GM21619 (cell line): Measurements from ENCODE around the gene DNAJC1.
"Not testable (repeated sequence)": the region's sequence is repeated elsewhere in the genome, so short reads cannot be mapped to it uniquely, and the experiment has no call there.

ENCODE experiments used
- ATAC-seq: cut with Tn5 transposase; IDR thresholded peaks from one replicate; pipeline ENCODE4 v1.9.1; 2021; ENCODE audit not compliant: unreplicated experiment

DNAJC1 gene

DNA sequence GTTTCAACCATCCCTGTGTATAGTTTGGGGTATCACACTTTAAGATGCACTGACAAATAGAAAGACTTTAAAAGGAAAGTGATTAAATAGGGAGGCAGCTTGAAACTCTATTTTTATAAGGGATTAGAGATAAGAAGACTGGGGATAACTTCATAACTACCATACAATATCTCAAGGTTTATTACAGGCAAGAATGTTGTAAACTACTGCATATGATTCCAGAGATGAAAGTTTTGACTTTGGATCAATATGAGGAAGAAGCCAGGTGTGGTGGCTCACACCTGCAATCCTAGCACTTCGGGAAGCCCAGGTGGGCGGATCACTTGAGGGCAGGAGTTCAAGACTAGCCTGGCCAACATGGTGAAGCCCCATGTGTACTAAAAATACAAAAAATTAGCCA is 96.1 kb downstream of the DNAJC1 start:
- ATAC-seq: no peak

DNA sequence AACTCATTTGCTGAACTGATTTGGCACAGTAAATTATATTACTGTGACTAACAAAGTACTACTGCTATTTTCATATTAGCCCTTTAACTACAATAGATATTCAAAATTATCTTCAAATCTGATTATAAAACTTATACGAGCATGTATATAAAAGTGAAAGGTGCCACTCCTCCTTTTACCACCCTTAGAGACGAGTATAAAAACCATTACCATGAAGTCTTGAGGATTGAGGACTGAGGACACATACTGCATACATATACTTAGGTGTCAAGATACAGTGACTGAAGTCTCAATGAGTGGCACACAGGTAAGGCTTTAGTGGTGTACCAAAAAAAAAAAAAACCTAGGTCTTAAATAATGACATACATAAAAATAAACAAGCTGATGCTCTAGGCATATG is 98.6 kb downstream of the DNAJC1 start:
- ATAC-seq: no peak

DNA sequence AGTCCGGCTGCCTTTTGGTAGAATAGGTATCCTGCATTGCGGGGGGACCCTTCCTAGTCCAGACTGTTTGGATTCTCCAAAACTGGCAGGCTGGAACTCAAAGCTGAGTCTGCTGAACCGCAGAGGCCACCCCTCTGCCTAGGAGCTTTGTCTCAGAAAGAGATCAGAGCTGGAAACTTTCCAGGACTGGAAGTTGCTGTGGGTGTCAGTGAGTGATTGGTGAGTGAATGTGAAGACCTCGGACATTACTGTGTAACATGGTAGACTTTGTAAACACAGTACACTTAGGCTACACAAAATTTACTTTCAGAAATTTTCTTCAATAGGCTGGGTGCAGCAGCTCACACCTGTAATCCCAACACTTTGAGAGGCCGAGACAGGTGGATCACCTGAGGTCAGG is 103.8 kb downstream of the DNAJC1 start:
- ATAC-seq: no peak

DNA sequence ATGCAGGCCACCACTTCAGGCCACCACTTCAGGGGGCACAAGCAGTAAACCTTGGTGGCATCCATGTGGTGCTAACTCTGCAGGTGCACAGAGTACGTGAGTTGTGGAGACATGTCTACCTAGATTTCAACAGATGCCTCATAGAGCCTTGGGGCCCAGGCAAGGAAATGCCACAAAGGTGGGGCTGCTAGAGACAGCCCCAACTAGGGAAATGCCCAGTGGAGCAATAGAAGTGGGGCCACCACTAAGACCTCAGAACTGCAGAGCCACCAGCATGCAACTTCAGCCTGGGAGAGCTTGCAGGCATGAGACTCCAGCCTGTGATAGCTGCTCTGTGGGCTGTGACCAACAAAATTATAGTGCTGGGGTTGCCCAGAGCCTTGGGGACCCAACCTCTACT is 107.6 kb downstream of the DNAJC1 start:
- no peak for ATAC-seq

DNA sequence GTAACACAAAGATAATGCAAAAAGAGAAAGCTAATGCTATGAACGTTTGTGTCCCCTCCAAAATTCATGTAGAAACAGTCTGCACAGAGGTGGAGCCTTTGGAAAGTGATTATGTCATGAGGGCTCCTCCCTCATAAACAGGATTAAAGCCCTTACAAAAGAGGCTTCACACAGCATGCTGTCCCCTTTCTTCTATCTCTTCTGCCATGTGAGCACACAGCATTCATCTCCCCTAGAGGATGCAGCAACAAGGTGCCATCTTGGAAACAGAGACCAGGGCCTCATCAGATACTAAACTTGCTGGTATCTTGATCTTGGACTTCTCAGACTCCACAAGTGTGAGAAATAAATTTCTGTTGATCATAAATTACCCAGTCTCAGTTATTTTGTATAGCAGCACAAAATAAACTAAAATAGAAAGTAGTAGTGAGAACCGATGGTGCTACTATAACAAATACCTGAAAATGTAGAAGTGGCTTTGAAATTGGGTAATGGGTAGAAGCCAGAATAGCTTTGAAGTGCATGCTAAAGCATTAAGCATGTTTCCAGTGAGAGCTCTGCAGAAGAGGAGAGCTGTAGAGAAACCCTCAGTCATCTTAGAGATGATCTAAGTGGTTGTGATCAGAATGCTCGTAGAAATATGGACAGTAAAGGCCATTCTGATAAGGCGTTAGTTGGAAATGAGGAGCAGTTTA is 108.7 kb downstream of the DNAJC1 start:
- ATAC-seq: no peak

DNA sequence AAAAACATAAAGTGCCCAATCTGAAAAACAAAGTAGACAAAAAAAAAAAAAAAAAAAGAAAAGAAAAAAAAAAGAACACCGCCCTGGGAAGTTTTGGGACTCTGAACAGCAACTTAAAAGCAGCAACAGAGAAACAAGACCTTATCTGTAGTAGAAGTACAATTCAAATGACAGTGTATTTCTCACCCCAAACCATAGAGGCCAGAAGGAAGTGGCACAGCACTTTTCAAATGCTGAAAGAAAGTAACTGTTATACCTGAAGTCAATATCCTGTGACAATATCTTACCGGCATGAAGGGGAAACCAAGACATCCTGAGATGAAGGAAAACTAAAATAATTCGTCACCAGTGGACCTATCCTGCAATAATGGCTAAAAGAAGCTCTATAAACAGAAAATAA is 112.1 kb downstream of the DNAJC1 start:
- no peak for ATAC-seq

DNA sequence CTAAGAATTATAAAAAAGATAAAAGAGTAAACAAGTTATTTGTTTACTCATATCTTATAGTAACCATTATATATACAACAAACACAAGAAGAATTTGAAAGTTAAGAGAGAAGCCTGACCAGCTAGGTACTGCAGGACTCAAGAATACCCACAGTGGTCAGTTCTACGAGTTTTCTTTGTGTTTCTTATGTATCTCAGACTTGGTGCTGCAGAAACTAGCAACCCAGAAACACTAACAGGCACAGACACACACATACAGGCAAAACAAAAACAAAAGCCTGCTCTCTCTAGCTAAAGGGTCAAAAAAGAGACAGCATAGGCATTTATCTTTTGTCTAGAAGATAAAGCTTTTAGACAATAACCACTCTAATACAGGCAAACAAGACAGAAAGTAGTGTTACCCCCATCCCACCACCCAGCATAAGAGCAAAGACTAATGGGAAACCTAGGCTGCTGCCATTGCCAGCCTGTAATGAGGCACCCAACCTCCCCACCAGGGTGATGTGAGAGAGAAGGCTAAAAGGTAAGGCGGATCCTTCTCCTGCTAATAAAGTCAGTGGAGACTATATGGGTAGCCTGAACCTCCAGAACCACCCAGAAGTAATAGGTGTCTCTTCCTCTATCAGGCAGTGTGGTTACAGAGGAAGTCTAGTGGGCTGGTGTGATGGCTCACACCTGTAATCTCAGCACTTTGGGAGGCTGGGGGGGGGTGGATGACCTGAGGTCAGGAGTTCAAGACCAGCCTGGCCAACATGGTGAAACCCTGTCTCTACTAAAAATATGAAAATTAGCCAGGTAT is 113.9 kb downstream of the DNAJC1 start:
- ATAC-seq: no peak

DNA sequence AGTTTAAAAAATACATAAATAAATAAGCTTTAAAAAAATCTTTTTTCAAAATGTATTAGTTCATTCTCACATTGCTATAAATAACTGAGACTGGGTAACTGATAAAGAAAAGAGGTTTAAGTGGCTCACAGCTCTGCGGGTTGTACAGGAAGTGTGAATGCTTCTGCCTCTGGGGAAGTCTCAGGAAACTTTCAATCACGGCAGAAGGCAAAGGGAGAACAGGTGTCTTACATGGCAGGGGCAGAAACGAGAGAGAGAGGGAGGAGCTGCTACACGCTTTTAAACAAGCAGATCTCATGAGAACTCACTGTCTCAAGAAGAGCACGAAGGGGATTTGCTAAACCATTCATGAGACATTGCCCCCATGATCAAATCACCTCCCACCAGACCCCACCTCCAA is 114.6 kb downstream of the DNAJC1 start:
- ATAC-seq: peak; percentile 98

DNA sequence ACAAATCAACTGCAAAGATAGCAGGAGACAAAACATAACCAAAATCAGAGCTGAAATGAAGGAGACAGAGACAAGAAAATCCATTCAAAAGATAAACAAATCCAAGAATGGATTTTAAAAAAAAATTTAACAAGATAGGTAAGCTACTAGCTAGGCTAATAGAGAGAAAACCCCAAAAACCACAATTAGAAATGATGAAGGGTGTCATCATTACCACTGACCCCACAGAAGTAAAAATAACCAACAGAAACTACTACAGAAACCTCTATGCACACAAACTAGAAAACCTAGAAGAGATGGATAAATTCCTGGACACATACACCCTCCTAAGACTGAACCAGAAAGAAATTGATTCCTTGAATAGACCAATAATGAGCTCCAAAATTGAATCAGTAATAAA is 117.6 kb downstream of the DNAJC1 start:
- ATAC-seq: no peak

DNA sequence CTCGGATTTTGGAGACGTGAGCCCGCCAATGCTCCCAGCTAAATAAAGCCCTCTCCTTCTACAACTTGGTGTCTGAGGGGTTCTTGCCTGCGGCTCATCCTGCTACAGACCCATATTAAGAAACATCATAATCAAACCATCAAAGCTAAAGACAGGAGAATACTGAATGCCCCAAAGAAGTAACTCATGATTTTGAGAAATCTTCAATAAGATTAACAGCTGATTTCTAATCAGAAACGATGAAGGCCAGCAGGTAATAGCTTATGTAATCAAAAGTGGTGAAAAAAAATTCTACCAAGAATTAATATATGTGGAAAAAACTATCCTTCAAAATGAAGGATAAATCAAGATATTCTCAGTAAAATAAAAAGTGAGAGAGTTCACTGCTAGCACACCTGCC is 130.3 kb downstream of the DNAJC1 start:
- ATAC-seq: no peak

DNA sequence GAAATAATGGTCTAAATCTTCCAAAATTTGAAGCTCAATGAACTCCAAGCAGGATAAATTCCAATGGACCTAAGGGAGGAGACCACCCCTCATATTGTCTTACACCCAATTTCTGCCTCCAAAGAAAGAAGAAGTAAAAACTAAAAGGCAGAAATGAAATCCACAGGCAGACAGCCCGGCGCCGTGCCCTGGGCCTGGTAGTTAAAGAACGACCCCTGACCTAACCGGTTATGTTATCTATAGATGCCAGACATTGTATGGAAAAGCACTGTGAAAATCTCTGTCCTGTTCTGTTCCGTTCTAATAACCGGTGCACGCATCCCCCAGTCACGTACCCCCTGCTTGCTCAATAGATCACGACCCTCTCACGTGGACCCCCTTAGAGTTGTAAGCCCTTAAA is 130.8 kb downstream of the DNAJC1 start:
- ATAC-seq: not testable (repeated sequence)

DNA sequence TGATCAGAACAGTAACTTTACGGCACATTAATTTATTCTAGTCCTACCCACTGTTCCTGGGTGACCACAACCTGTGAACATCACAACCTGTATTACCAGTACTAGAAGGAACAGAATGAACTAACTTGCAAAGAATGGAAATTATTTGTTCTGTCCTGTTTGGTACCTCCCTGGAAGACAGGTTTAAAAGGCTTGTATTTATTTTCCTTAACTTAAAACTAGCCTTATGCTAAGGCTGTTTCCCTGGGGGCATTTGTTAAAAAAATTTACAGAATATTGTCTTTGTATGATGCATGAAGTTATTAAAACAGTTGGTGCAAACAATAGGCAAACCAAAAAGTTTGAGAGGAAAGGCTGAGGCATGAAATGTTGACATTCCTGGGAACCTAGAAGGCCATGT is 132.7 kb downstream of the DNAJC1 start:
- ATAC-seq: no peak

DNA sequence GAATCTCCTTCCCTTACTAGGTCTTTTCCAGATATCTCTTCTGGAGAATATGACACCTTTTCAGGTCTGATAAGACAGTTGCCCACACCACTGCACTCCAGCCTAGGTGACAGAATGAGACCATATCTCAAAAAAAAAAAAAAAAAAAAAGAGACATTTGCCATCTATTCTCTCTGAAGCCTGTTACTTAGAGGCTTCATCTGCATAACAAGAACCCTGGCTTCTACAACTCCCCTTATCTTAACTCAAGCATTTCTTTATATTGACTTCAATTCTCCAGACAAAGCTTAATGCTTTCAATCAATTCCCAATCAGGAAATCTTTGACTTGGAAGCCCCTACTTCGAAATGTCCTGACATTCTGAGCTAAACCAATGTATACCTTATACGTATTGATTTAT is 134.4 kb downstream of the DNAJC1 start:
- ATAC-seq: not testable (repeated sequence)

DNA sequence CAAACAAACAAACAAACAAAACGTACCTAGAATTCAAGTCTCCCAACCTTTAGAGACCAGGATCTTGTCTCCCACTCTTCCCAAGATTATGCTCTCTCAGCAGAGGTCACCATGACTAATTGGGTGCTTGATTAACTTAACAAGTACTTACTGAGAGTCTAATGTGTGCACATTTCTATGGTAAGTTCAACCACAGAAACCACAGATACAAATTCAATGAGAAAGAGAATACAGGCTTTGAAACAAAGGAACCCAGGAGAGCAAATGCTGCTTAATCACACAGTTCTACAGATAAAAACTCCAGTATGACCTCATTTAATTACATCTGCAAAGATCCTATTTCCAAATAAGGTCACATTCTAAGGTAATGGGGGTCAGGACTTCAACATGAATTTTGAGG is 142.8 kb downstream of the DNAJC1 start:
- ATAC-seq: no peak

DNA sequence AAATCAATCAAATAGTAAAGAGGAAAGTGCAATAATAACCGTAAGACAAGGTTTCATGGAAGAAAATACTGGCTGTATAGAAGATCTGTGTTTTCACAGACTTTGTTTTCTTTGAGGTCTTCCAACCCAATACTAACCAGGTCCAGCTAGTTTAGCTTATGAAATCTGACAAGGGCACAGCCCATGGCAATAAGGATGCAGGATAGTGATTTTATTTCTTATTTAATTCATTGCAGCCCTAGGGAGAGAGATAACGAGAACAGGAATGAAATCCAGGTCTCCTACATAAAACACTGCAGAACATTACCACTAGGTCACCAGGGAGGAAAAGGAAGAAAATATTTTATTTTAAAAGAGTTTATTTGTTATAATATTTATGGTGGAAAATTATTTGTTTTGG is 145.1 kb downstream of the DNAJC1 start:
- ATAC-seq: no peak

DNA sequence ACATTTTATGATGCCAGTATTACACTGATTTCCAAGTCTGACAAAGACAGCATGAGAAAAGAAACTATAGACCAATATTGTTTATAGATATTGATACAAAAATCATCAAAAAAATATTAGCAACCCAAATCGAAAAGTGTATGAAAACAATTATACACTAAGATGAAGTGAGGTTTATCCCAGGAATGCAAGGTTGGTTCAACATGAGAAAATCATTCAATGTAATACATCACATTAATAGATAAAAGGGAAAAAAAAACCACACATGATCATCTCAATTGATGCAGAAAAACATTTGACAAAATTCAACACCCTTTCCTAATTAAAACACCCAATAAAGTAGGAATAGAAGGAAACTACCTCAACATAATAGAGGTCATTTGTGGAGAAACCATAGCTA is 153.9 kb downstream of the DNAJC1 start:
- ATAC-seq: no peak

DNA sequence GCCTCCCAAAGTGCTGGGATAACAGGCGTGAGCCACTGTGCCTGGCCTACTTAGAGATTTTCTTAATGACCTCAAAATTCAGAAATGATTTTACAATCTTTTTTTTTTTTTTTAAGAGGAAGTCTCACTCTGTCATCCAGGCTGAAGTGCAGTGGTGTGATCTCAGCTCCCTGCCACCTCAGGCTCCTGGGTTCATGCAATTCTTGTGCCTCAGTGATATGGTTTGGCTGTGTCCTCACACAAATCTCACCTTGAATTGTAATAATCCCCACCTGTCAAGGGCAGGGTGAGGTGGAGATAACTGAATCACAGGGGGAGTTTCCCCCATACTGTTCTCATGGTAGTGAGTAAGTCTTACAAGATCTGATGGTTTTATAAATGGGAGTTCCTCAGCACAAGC is 159.9 kb downstream of the DNAJC1 start:
- ATAC-seq: no peak

DNA sequence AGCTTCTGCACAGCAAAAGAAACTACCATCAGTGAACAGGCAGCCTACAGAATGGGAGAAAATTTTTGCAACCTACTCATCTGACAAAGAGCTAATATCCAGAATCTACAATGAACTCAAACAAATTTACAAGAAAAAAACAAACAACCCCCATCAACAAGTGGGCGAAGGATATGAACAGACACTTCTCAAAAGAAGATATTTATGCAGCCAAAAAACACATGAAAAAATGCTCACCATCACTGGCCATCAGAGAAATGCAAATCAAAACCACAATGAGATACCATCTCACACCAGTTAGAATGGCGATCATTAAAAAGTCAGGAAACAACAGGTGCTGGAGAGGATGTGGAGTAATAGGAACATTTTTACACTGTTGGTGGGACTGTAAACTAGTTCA is 162.3 kb downstream of the DNAJC1 start:
- not testable (repeated sequence) for ATAC-seq

DNA sequence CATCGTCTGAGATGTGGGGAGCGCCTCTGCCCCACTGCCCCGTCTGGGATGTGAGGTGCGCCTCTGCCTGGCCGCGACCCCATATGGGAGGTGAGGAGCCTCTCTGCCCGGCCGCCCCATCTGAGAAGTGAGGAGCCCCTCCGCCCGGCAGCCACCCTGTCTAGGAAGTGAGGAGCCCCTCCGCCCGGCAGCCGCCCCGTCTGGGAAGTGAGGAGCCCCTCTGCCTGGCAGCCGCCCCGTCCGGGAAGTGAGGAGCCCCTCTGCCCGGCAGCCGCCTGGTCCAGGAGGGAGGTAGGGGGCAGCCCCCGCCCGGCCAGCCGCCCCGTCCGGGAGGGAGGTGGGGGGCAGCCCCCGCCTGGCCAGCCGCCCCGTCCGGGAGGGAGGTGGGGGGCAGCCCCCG is 166.0 kb downstream of the DNAJC1 start:
- ATAC-seq: not testable (repeated sequence)

DNA sequence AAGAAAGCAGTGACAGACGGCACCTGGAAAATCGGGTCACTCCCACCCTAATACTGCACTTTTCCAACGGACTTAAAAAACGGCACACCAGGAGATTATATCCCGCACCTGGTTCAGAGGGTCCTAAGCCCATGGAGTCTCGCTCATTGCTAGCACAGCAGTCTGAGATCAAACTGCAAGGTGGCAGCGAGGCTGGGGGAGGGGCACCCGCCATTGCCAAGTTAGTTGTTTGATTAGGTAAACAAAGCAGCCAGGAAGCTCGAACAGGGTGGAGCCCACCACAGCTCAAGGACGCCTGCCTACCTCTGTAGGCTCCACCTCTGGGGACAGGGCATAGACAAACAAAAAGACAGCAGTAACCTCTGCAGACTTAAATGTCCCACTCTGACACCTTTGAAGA is 169.0 kb downstream of the DNAJC1 start:
- not testable (repeated sequence) for ATAC-seq

DNA sequence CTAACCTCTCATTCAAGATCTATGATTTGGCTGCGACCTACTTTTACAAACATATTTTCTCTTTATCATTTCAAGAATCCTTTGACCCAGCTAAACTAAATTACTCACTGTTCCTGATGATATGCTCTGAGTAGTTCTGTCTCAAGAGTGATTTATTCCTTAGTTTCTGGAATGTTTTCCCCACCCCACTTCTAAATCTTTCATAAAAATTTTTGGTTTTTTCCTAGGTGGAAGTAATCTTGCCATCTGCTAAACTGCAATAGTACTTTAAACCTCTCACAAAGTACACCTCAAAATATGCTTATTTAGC is 170.8 kb downstream of the DNAJC1 start:
- ATAC-seq: no peak

DNA sequence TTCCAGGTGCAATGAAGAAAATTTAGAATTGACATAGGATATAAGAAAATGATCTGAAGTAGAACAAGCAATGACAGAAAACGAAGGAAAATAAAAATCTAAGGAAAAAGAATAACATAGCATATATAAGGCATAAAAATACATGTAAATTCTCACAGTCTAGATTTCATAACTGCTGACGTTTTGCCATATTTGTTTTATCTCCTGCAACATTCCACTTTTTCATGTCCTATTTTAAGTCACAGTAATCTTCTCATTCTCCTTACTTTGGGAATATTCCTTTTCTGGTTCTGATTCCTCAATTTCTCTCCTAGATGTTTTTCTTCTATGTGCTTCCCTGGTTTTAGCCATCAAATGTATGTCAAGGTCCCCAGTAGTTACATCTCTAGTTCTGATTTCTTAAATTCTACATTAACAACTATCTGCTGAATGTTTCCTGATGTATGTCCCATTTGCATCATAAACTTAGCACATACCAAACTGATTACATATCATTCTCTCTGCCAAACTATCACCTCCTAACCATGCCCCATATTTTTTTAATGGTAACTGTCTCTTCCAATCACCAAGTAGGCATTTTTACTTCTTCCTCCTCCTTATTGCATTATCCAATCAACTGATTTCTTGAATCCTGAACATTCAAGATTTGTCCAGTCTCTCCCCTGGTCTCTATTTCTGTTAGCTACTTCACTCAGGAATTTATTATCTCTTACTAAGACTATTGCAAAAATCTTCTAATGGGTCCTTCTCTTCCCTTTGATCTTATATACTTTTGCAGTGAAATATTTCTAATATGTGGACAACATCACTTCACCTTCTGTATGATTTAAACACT is 171.3 kb downstream of the DNAJC1 start:
- no peak for ATAC-seq
